Measurements from ENCODE around the gene NHLH2.

Gene NHLH2

DNA sequence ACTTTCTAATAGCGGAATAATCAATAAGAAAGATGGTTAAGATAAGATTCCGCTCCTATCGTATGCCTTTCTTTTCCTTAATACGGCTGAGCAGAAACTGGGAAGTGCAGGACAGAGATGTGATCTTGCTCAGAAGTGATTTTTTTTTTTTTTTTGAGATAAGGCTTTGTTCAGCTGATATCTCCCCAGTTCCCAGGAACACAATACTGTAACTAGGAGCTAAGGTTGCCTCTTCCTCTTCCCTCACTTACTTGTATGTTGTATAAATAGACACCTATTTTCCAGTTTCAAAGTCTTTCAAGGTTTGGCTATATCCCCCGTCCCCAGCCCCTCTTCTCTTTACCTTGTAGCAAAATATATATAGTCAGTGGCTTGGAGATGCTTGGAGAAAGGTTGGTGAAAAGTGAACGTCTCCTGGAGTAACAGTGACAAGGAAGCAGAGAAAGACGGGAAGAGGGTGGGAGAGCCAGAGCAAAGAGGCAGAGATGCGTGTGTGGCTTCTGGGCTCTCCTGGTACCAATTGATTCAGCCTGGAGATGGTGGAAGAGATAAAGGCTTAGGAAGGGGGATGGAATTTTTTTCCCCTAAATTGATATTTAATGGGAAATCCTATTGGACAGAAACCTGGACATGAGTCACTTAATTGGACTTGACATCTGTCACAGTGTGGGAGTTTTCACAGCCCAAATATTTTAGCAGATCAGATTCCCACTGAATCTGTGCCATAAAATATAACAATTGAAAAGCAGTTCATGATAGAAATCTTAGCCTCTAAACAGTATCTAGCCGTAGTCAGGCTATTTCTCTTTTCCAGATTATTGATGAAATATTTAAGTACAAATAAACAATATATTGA is at the start of gene NHLH2:
TSS of gene NHLH2 (minus strand) at position 522 of the 856 bp plus-strand sequence. CDS start 2,754 bp downstream, outside the sequence.
- no peak for DNase-seq

DNA sequence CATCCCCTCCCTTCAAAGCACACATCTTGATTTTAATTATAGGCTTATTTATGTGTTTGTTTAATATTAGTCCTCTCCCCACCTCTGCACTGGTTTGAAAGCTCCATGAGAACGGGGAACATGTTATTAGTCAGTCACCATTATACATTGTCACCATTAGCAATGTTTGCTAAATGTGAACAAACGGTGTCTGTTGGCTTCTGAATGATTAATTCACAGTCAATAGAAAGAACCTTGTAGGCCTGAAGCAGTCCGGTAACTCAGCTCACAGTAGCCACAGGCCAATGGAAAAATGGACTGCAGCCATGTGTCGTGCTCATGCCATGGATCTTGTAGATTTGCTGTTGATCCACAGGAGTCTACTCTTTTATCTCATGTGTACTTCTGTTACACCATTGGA is 49.7 kb upstream of the NHLH2 start:
- DNase-seq, result no peak

DNA sequence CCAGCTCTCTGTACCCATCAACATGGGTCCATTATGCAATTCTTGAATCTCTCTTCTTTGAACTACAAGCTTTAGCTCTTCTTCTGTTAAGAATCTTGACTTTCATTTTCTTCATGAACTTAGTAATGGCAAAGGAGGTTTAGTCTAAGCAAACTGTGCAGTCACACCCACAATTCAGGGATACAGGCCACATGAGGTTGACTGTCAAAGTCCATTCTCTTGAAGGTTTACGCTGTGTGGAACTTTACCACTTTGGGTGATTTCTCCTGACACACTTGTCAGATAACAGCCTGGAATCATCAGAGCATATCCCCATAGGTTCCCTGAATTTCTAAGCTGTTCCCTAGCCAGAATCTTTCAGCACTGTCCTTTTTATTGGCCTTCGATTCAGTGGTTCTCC is 48.0 kb upstream of the NHLH2 start:
- no peak for DNase-seq

GRCh38 chr1:115882913-115883902 is 42.3 kb upstream of the NHLH2 start:
- DNase-seq, result no peak

DNA sequence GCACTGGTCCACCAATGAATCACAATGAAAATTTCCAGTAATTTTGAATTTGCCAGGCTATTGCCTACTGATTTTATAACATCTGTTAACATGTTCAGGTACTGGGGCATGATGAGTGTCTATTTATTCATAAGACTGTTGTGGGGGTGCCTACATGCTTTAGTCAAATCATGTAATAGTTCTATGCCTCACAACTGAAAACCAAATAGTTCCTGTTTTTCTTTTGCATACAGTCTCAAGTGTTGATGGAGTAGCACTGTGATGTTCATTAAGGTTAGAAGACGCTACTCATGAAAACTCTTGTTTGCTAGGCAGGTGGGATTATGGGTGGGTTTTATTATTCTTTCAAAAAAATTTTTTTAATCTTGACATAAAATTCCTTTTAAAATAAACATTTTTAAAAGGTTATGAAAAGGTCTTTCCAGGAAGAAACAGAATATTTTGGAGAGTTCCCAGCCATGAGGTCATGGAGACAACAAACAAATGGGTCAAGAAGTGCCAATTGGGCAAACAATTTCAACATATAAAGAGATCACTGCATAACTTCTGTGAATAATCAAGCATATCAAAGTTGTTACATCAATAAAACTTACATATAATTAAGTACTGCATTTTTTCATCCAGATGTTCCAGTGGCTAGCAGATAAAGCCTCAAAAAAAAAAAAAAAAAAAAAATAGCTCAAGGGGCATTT is 40.2 kb upstream of the NHLH2 start:
- no peak for DNase-seq

DNA sequence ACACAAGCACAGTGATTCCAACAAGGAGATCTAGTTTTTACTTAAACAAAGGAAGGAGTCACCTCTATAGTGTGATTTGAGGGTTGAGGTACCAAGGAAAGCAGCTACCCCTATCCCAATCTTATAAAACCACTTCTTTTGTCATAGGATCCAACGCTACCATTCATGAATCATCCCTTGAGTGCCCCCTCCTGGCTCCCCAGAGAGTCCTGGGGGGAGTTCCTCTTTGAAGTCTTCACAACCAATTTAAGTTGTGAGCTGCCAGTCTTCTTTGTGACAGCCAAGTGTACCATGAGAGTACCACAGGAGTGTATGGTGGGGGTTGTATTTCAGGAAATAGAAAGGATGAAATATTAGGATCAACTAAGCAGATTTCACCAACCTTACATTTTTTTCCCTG is 39.1 kb upstream of the NHLH2 start:
- DNase-seq, result no peak

GRCh38 chr1:115877511-115877910 is 36.6 kb upstream of the NHLH2 start:
- DNase-seq, result no peak

DNA sequence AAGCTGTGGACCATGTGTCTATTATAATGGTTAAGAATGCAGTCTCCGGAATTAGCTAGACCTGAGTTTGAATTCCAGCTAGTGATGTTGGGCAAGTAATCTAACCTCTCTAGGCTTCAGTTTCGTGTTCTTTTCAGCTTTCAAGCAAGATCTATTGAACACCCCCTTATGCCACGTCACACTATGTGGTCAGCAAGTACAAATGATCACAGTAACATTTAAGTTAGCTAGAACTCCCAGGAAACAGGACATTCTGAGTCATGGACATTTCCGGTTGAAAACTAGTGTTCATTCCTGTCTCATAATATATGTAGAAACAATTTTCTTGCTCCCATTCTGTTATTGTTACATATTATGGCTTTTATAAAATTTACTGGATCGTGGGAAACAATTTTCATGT is 34.0 kb upstream of the NHLH2 start:
- DNase-seq, result no peak

- no peak for DNase-seq
Observed at GRCh38 chr1:115874497-115874896, 33.6 kb upstream of the NHLH2 start.

DNA sequence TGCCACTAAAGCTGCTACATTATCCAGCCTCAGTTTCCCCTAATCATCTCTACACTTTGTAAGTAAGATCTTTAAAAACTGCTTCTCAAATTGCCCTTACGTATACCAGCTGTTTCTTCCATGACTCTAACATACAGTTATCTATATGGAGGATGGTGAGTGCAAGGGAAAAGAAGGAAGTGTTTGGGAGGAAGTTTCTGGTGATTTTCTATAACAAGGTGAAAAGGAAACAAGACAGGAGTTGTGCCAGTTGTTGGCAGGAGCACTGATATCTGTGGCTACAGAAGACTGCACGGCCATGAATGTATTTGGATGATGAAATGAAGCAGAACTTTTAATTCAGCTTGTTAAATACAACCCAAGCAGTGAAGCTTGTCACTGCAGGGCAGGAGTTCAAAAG is 32.3 kb upstream of the NHLH2 start:
- no peak for DNase-seq

DNA sequence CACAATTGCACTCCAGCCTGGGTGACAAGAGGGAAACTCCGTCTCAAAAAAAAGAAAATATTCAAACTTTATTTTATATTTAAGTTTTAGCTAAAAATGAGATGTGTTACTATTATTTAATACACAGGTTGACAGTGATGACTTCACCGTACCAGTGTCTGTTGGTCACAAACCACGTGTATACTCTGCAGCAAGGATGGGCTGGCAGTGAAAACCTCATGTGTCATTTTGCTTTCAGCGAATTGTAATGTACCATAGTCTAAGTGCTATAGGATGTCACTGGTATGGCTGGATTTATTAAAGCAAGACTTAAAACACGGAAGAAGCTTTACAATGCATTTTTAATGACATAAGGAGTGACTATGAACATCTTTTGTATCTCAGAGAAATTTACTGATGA is 28.1 kb upstream of the NHLH2 start:
- no peak for DNase-seq

DNA sequence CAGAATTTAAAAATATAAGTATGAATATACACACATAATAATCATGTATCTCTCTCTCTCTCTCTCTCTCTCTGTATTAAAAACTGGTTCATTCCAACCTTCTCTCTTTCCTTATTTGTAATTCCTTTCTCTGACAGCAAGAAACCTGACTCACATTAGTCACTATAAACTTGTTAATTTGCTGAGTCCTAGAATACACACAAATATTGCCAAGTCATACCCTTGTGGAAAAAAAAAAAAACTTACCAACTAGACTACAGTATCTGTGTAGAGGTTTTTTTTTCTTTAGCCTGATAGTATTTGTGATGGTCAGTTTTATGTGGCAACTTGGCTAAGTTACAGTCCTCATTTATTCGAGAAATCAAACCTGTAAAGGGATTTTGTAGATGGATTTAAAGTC is 26.3 kb upstream of the NHLH2 start:
- DNase-seq, result no peak

DNA sequence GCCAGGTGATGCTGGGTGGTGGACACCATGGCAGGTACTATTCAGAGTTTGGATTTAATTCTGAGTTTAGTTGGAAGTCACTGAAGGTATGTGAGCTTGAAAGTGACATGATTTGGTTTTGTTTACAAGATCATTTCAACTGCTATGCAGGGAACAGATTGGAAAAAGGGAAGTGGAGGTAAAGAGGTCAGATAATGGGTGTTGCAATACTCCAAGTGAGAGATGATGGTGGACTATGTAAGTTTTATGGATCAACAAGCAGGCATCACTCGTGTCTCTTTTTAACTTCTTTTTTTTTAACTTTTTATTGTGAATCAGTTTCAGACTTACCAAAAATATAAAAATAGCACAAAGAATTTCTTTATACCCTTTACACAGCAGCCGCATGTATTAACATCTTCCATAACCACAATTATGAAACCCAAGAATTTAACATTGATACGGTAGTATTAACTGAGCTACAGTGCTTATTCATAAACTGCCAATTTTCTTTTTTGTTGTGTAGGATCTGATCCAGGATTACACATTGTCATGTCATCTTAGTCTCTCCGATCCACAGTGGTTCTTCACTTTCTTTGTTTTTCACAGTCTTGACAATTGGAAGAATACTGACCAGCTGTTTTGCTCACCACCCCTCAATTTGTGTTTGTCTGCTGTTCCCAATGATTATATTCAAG is 24.9 kb upstream of the NHLH2 start:
- peak in 1 of 2 experiments; percentile 14 for DNase-seq

DNA sequence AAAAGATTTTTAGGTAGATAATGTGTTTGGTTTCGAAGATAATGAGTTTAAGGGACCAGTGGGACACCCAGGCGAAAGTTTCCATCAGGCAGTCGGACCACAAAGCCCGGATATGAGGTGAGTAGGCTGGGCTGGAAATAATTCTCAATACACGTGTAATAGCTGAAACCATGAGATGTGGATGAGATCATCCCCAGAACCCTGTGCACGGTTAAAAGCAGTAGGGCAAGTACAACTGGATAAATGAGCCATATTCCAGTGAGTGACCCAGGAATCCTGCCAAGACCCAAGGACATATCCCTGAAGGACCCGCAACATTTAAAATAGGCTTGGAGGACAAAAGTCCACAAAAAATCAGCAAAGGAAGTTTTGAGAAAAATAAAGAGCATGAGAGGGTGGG is 21.5 kb upstream of the NHLH2 start:
- no peak for DNase-seq

DNA sequence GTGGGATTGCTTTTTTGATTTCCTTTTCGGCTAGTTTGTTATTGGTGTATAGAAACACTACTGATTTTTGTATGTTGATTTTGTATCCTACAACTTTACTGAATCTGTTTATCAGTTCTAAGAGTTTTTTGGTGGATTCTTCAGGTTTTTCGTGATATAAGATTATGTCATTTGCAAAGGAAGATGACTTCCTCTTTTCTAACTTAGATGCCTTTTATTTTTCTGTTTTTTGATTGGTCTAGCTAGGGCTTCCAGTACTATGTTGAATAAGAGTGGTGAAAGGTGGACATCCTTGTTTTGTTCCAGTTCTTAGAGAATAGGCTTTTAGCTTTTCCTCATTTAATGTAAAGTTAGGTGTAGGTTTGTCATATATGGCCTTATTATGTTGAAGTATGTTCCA is 13.1 kb upstream of the NHLH2 start:
- DNase-seq, result no peak

DNA sequence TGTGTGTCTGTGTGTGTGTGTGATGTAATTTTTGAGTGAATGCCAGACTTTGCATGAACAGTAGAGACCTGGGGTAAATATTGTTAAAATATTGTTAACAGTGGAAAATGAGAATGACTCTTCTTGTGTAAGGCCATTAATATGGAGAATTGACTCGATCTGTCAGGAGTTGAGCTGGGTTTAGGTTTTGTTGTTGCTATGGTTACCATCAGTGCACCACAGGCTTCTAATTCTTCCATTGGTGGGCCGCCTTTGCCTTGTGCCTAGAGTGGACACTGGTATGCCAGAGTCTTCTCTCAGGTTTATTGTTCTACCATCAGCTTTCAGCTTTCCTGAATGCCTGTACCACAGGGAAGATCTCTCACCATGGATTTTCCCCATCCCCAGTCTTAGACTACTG is 10.0 kb upstream of the NHLH2 start:
- DNase-seq, result no peak

DNA sequence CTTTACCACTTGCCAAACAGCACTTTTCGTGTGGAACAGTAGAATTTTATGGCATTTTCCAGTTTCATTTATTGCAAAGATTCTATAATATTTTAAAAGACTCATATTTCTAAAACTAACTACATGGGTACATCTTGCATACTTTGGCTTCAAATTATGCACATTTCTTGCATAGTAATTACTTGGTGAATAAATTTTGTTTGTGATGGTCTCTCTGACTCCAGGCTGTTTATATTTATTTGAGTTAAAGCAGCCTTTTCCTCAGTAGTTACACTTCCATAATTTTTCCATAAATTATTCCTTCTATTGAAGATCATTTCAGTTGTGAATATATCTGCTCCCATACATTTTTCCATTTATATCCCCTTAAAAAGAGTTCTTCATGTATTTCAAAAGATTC is 6.9 kb upstream of the NHLH2 start:
- no peak for DNase-seq

GRCh38 chr1:115842948-115843347 is 2.0 kb upstream of the NHLH2 start:
- DNase-seq, result no peak

GRCh38 chr1:115839679-115840237 is 1.2 kb downstream of the NHLH2 start:
- no peak for DNase-seq

DNA sequence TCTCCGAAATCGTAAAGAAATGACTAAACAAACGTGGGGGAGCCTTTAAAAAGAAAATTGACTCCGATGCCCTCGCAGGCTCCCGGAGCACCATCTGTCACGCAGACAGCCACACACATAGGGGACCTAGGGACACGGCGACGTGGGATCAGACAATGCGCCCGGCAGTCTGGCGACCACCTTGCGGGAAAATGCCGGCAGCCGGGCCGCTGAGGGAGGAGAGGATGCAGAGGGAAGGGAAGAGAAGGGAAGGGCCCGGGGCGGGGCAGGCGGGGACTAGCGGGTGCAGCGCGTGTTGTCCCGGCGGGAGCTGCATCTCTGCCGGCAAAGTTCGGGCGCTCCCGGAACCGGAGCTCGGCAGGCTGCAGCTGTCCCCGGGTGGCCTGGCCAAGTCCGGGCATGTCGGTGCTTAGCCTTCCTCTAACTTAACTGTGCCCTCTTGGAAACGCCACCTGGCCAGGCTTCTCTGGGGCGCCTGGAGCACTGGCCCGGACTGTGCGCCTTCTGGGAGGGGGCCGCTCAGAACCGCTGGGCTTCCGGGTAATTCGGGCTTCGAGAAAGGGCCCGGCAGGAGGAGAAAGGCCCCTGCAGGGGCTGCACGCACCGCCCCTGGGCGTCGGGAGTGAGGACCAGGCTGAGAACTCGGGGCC is 1.8 kb downstream of the NHLH2 start:
- DNase-seq, result no peak

DNA sequence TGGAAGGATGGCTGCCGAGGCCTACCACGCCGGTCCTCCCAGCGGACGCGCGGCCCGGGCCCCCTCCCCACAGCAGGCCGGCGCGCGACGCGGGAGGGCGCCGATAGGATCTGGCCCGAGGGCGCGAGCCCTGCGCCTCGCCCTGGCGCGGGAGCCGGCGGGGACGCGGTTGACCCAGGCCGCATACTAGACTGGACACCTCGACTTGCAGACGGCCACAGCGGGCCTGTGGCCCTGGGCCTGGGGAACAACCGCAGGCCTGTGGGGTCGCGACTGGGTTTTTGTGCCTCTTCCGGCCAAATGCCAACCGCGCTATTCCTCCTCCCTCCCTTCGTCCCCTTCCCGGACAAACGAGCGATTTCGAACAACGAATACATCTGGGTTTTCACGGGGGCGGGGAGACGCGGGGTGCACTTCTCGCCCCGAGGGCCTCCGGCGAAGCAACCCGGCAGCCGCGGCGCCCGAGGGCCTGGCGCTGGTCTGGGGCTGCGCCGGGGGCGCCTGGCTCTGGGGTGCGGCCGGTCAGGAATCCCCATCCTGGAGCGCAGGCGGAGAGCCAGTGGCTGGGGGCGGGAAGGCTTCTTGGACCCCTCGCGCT is 2.4 kb downstream of the NHLH2 start:
- DNase-seq, result no peak

All from AML-193 (cell line).